HT1080 (cell line): ENCODE data around the gene IL18. TPM values are rescaled to one million over a fixed set of nuclear protein-coding genes. Genes with fewer than 3 reads are reported as not detected.
A peak's percentile ranks its signal among the peaks of the same experiment; 100 is the strongest.
"Not testable (repeated sequence)": the region's sequence is repeated elsewhere in the genome, so short reads cannot be mapped to it uniquely, and the experiment has no call there.

Experiments used
- DNase-seq: peaks from one replicate; pipeline ENCODE4 v3.0.0-alpha.2; 2015; ENCODE audit warnings: low read depth
- total RNA-seq: library from RNA; depleted of rRNA; stranded (reverse); fragments of >200 nt; shearing (Covaris generic); gene quantifications from 2 replicates; pipeline ENCODE4 v1.2.3, GENCODE V29; 2014

Gene IL18
- total RNA-seq, 1 experiment from 2014 or later = 0.32 TPM

- DNase-seq = peak; percentile 26
Measured at GRCh38 chr11:112172362-112172994, 8.6 kb upstream of the IL18 start.

- no peak for DNase-seq
Measured at GRCh38 chr11:112167145-112167544, 3.3 kb upstream of the IL18 start, which contains the start of gene TEX12. Gene TEX12, plus strand, starts transcription at chr11:112167372. Its CDS starts 1,897 bp downstream, at chr11:112169269.

DNA sequence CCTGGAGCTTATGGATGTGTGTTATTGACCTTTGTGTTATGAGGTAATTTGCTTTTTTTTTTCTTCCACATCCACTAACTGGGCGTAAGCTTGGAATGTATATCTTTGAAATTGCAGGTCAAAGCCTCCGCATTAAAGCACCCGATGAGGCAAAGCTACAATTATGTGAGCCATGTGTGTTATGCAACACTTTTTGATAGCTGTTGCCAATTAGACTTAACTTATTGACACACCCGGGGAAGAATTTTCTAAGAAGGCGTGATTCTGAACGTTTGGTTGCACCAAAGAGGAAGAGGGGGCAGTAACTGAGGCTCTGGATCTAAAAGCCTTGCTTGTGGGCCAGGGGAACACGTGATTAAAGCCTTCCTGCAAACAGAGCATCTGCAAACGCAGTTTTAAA, 2.7 kb upstream of the IL18 start:
- no peak for DNase-seq

- no peak for DNase-seq
Measured at GRCh38 chr11:112165049-112165448, 1.2 kb upstream of the IL18 start.

GRCh38 chr11:112162761-112163546, 940 bp downstream of the IL18 start:
- DNase-seq = peak; percentile 22

DNA sequence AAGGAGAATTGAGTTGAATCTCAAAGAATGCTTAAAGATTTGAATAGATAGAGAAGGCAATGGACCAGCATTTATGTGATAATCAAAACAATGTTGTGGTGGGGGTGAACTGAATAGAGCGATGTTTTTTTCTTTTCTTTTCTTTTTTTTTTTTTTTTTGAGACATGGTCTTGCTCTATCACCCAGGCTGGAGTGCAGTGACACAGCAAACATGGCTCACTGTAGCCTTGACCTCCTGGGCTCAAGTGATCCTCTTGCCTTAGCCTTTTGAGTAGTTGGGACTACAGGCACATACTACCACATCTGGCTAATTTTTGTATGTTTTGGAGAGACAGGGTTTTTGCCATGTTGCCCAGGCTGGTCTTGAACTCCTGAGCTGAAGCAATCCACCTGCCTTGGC, 1.7 kb downstream of the IL18 start:
- not testable (repeated sequence) for DNase-seq

DNA sequence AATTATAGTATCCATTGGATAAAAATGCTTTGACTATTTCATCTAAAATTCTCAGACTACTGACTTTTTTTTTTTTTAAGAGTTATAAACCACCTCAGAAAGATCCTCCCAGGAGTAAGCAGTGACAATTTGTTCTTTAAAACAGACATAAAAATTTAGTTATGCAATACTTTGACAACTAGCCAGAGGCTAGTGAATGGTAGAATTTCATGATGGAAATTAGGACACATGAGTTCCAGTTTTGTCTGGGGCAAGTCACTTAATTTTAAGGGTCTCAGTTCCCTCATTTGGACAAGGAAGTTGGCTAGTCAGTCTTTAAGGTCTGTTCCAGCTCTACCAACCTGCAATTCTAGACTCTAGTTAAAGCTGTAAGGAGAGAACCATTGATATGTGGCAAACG, 2.9 kb downstream of the IL18 start:
- DNase-seq = no peak

DNA sequence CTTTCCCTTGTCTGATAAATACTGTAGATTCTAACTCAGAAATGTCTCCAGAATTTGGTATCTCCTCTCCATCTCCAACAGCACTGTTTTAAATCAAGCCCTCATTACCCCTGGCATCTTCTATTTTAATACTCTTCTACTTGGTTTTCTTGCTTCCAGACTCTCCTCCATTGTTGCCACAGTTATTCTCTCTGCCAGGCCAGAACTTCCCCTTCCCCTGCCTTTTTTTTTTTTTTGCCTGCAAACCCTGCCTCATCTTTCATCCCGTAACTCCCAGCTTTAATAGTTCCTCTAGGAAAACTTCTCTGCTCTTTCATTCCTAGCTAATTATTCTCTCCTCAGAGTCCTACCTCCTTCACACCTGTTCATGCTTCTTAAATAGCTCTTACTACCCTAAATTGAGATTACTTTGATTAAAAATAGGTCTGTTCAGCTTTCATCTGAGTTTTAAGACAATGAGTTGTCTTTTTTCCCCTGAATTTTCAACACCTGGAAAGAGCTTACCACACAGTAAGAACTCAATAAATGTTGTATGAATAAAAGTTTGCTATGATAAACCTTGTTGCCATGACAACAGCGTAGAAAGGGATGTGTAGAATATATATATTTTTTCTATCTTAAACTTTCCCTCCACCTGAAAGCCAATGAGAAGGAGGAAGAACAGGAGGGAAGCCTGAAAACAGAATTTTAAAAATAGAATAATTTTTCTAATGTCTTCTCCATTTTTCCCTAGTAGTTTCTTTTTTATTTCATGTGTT, 3.6 kb downstream of the IL18 start:
- no peak for DNase-seq

- no peak for DNase-seq
Measured at GRCh38 chr11:112159098-112160065, 4.5 kb downstream of the IL18 start.

GRCh38 chr11:112156956-112157766, 6.7 kb downstream of the IL18 start:
- DNase-seq = peak; percentile 100

DNA sequence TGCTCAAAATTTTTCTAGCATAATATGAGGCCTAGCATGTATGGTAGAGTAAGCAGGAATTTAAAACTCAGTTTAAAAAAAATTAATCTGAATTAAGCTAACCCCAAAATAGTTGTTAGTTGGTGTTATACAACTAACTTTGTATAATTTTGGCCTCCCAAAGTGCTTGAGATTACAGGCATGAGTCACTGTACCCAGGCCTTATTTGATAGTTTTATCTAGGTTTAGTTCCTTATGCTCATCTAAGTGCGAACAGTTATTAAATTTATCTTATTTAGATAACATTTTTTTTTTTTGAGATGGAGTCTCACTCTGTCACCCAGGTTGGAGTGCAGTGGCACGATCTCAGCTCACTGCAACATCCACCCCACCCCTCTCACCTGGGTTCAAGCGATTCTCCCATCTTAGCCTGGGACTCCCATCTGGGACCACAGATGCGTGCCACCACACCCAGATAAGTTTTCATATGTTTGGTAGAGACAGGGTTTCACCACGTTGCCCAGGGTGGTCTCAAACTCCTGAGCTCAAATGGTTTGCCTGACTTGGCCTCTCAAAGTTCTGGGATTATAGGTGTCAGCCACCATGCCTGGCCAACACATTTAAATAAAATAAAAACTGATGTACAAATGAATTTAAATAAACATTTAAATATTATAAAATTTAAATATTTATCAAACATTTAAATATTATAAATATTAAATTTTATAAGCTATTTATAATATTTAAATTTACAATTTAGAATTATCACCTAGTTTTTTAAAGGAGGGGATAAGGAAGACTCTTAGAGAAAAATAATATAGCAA, 7.5 kb downstream of the IL18 start:
- no peak for DNase-seq

- DNase-seq = no peak
Measured at GRCh38 chr11:112150517-112150916, 13.4 kb downstream of the IL18 start.

- no peak for DNase-seq
Measured at GRCh38 chr11:112143597-112143996, 20.3 kb downstream of the IL18 start.

DNA sequence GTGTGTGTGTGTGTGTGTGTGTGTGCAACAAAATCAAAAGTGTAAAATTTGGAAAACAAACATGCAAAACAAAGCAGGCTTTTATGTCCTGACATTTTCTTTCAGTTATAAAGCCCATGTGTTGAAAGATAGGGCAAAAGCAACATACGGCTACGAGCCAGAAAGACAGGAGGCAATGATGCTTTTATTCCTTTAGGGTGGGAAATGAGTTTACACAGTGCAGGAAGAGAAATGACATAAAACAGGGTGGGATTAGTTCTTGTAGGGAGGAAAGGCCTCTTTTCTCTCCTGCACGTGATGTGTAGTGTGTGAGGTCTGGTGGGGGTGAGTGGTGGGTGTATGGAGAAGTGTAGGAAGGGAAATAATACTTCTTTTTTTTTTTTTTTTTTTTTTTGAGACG, 29.4 kb downstream of the IL18 start:
- no peak for DNase-seq

DNA sequence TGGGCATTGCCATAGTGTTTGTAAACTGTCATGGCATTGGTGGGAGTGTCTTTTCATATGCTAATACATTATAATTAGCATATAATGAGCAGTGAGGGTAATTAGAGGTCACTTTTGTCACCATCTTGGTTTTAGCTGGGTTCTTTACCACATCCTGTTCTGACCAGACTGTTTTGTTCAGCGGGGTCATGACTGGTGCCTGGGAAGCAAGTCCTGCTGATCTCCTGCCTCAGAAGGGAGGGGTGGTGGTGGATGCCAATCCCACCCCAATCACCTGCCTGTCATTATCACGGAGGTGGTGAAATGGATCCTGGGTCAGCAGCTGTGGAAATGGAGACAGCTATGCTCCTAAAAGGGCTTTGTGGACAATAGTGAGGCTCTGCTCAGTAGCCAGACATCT, 31.2 kb downstream of the IL18 start:
- DNase-seq = peak; percentile 39

DNA sequence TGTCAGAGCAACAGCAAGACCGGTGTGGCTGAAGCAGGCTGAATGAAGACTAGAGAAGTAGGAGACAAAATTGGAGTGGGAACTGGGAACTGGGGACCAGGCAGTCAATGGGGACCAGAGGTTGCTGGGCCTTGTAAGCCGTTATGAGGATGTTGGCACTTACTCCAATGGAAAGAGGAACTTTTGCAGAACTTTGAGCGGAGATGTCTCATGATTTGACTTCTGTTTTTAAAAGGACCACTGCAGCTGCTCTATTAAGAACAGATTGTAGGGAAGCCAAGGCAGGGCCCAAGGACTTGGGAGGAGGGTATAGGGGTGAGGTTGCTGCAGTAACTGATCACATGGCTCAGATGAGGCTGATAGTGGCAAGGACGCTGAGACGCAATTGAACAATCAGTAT, 34.2 kb downstream of the IL18 start:
- DNase-seq = no peak

DNA sequence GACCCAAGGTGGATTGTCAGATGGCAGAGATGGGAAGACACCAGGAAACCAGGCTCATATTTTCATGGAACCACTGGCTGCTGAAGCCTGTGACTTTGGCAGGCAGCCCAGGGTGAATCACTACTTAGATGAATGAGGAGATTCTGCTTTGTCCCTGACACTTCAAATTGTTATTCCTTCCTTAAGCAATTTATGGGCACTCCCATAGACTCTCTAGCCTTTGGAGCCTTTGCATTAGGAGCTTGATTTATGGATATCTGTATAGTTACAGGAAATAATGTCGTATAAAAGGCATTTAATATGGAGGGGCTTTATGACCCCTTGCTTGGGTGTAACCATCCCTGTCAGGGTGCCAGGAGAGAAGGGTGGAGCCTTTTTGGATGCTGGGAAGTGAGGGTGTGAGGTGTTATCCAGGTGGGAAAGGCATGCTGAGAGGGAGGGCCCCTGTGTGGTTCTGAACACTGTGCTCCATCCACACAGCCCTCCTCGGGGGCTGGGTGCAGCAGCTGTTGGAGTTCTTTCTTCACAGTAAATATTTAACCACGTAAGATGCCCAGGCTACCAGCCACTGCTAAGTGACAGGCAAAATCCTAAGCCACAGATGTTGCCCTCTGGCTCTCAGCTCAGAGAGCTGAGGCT, 35.3 kb downstream of the IL18 start:
- peak; percentile 92 for DNase-seq

GRCh38 chr11:112127056-112127455, 36.8 kb downstream of the IL18 start:
- no peak for DNase-seq

DNA sequence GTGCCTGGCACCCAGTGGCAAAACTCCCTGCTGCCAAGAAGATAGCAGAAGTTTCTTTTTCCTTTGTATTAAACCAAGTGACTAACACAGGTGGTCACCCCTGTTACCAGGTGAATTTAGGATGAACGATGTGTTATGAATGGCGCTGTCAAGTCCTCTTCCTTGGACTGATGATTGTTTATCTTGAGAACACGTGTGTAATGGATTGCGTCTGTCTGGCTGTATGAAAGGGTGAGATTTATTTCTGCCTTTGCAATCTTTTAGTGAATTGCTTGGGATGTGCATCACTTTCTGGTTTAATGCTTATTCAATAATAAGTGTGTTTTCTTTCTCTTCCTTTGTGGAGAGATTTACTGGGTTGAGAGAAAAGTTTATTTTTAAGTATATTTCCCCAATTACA, 40.8 kb downstream of the IL18 start:
- no peak for DNase-seq
